Measurements from ENCODE around the gene RAD9A.
A peak's percentile ranks its signal among the peaks of the same experiment; 100 is the strongest.

RAD9A gene

DNA sequence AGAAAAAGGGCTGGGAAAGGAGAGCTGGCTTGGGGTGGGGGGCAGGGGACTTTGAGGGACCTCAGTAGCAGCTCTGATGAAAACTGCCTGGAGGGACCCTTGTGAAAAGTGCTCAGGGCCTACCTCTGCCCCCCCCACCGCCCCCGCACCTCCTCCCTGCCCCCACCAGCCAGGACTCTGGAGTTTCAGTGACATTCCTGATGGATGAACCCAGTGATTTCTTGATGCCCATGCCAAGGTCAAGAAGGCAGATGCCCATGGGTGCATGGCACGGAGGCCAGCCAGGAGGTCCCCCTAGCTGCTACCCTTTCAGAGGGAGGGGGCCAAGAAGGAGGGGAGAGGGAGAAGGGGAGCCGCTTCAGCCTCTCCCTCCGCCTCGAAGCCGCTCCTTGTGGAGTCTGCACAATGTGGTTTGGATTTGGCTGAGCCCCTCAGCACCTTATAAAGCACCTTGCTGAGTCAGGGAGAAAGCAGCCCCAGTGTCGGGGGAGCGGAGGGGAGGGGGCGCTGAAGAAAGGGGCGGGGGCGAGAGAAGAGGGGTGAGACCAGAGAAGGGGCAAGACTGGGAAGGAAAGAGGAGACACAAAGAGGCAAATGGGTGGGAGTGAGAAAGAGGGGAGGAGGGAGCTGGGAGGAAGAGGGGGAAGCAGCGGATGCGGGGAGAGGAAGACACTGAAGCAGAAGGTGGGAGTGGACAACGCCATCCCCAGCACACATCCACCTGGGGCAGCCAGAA, 16.3 kb upstream of the RAD9A start:
- no peak for DNase-seq

- DNase-seq, result no peak
Measured at GRCh38 chr11:67376063-67376820, 15.5 kb upstream of the RAD9A start.

DNA sequence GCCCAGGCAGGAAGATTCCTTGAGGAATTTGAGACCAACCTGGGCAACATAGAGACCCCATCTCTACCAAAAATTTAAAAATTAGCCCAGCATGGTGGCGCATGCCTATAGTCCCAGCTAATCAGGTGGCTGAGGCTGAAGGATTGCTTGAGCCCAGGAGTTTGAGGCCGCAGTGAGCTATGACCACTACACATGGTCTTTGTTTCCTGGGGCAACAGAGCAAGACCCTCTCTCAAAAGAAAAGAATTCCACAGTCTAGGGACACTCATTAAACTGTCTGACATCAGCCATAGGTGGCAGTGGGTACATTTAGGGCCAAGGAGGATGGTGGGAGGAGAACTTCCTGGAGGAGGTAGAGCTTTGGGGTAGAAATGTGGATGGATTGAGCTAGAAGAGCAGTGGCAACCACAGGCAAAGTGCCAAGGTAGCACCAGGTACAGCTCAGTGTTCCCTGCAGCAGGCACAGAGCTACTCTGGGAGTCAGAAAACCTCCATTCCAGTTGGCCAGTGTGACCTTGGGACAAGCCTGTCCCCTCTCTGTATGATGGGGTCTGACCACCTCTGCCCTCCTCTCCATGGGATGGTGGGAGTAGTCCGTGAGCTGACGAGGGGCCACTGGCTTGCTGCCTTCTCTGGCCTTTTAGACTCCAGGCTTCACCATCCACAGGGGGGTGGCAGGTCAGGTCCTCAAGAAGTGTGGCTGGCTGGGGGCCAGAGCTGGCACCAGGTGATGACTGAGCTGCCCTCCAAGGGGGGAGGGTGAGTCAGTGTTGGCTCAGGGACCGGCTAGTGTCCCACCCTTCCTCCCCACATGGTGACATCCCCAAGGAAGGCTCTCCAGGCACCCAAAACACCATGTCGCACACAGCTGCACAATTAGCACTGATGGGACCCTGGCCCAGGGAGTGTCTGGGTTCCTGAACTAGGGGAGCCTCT, 14.6 kb upstream of the RAD9A start:
- no peak for DNase-seq

- DNase-seq, result no peak
Measured at GRCh38 chr11:67378544-67378943, 13.2 kb upstream of the RAD9A start.

DNA sequence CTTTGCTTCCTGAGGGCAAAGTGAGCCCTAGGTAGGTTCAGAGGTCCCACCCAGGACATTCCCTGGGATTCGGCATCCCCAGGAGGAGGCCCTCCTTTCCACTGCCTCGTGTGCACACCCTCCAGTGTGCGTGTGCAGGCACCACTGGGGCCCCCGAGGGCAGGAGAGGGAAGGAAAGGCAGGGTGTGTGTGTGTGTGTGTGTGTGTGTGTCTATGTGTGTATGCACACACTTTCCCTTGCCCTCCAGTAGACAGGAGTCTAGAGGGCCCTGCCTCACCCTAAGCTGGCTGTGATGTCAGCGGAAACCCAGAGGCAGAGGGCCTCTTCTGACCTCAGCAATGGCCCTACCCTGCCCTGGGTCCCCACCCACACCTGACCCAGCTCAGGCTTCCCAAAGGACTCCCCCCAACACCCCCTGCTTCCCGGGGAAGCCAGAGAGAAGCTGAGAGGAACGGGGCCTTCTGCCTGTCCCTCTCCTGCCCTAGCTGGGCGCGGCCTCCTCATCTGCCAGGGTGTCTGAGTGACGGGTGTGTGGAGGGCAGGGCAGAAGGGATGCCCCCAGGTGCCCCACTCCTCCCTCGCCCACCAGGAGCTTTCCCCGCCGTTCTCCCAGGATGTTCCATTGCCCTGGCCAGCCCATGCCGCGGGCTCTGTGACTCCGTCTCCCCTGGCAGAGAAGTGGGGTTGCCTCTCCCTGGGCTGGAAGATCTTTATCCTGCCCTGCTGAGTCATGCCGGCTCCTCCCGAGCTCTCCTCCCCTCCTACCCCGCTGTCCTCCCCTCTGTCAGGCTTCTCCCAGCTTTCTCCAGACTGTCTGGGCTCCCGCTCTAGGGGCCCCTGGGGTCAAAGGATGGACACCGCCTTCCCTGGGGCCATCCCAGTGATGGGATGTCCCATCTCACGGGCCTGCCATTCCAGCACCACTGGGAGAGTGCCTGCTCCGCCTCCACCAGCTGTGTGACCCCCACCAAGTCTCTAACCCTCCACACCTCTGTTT, 12.4 kb upstream of the RAD9A start:
- DNase-seq, result no peak

- DNase-seq, result no peak
Measured at GRCh38 chr11:67381244-67381972, 10.4 kb upstream of the RAD9A start.

DNA sequence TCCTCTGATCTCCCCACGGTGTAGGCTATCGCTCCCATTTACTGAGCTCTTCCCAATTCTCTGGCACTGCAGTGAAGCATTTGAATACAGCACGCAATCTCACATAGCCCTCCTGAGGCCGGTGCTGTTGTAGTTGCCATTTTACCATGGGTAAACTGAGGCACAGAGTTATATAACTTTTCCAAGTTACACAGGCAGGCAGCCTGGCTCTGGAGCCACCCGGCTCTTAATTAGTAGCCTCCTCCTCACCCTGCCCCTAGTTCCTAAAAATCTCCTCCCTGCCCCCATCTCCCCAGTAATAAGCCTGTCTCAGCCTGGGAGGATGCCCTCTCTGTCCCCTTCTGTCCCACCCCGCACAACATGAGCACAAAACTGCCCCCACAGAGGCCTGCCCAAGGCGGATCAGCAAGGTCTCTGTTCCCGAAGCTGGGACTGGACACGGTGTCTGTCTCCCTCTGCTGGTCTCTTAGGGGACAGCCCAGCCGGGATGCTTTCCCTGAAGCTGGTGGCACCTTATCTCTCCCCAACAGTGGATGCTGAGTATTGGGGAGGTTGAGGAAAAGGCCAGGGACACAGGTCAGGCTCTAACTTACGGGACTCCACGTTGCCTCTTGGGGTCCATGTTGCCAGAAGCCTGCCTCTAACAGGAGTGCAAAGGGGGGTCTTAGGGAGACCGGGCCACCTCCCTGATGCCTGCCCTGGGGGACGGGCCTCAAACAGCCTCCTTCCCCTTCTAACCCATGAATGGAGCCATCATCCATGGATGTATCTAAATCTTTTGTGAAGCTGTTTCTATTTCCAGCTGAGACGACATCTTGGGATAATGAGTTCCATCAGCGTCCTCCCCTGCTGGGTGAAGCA, 9.3 kb upstream of the RAD9A start:
- DNase-seq, result peak; percentile 74

- DNase-seq, result no peak
Measured at GRCh38 chr11:67384851-67385366, 6.9 kb upstream of the RAD9A start.

- no peak for DNase-seq
Measured at GRCh38 chr11:67387069-67387468, 4.7 kb upstream of the RAD9A start.

GRCh38 chr11:67387518-67387917, 4.3 kb upstream of the RAD9A start:
- no peak for DNase-seq

GRCh38 chr11:67389477-67389876, 2.3 kb upstream of the RAD9A start:
- DNase-seq, result no peak

DNA sequence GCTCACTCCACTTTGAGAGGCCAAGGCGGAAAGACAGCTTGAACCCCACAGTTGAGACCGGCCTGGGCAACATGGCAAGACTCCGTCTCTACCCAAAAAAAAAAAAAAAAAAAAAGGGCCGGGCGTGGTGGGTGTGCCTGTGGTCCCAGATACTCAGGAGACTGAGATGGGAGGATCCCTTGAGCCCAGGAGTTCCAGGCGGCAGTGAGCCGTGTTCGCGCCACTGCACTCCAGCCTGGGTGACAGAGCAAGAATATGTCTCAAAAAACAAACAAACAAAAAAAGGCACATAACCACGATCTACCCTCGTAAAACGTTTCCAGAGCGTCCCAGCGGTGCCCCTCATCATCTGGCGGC, 861 bp upstream of the RAD9A start:
- no peak for DNase-seq

DNA sequence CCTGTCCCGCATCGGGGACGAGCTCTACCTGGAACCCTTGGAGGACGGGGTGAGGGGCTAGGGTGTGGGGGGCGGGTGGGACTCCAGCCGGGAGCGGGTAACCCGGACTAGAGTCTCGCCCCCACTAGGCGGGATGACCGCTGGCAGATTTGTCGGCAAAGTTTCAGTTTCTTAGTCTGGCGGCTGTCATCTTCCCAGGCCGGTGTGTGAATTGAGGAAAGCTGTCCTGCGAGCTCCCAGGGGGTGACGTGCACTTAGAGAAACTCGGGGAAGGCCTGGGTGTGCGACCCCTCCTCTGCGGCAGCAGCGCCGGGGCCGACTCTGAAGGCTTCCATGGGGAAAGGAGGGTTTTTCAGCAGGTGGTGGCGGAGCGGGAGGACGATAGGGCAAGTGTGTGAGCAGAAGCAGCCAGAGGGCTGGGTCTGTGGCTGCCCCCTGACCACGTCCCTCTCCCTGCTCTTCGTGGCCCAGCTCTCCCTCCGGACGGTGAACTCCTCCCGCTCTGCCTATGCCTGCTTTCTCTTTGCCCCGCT, 463 bp downstream of the RAD9A start:
- no peak for DNase-seq

DNA sequence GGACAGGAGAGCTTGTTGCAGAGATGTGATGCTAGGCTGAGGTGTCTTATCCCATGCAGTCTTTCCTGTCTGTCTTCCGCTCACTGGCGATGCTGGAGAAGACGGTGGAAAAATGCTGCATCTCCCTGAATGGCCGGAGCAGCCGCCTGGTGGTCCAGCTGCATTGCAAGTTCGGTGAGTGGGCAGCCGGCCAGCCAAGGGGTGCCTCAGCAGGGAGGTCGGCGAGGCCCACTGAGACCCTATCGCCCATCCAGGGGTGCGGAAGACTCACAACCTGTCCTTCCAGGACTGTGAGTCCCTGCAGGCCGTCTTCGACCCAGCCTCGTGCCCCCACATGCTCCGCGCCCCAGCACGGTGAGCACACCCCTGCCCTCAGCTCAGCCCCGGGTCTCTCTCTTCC, 1.7 kb downstream of the RAD9A start:
- no peak for DNase-seq

DNA sequence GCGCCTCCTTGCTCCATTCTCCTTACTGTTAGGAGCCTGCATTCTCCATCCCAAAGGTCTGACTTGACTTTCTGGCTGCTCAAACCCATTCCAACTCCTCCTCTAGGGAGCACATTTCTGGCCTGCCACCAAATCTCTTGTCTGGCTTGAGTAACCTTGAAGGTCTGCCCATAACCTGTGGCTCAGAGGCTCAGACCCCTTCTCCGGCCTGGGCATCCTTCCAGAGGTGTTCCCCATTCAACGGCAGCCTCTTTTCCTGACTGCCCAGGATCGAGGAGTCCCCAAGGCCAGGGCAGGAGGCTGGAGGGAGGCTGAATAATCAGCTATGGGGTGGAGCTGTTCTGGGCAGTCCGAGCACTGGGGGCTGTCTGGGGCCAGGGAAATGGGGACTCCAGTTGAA, 2.2 kb downstream of the RAD9A start:
- no peak for DNase-seq

GRCh38 chr11:67395555-67396258, 3.9 kb downstream of the RAD9A start:
- DNase-seq, result no peak

DNA sequence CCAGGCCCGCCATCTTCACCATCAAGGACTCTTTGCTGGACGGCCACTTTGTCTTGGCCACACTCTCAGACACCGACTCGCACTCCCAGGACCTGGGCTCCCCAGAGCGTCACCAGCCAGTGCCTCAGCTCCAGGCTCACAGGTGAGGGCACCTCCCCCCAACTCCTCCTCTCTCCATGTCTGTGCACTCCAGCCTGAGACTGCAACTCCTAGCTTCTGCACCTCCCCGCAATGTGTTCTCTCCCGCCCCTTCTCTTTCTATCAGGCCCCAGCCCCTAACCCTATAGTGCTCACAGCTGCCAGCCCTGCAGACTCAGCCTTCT, 4.4 kb downstream of the RAD9A start:
- no peak for DNase-seq

- DNase-seq, result no peak
Measured at GRCh38 chr11:67396587-67397389, 5.0 kb downstream of the RAD9A start.

DNA sequence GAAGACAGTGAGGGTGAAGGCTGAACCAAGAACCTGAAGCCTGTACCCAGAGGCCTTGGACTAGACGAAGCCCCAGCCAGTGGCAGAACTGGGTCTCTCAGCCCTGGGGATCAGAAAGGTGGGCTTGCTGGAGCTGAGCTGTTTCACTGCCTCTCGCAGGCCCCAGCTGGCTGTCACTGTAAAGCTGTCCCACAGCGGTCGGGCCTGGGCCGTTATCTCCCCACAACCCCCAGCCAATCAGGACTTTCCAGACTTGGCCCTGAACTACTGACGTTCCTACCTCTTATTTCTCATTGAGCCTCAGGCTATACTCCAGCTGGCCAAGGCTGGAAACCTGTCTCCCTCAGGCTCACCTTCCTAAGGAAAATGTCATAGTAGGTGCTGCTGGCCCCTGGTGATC, 5.8 kb downstream of the RAD9A start:
- DNase-seq, result no peak
